Measurements from ENCODE around the gene CPXM2.

The CPXM2 gene

DNA sequence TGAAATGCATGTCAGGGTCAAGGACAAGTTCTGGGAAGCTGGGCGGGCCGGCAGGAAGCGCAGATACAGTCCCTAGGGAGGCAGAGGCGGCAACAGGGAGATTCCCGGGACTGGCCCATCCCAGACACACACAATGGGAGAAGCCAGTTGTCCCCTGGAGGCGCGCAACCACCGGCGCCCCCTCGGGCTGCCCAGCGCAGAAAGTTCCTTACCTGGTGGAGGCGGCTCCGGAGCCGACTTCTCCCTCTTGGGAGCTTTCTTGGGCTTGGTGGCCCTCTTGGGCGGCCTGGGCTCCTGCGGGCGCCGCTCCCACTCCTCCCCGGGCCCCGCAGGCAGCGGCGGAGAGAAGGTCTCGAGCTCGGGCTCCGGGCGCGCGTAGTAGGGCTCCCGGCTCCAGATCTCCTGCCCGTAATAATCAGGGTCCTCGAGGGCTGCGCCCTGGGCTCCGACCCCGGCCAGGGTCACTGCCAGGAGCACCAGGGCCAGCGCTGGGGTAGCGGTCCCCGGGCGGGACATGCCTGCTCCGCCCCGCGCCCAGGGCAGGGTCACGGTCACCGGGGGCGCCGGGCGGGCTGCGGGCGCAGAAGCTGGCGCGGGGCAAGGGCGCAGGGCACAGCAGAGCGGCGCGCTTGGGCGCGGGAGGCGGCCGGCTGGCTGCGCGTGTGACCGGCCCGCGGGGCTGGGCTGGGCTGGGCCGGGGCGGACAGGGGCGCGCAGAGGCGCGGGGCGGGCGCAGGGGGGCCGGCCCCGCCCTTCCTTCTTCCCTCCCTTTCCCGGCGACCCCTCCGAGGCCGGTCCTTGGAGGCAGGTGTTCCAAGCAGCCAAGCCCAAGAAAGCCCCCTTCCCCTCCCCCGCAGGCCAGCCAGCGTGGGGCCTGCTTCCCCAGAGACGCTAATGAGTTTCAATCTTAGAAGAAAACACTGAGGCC lies at the start of gene CPXM2:
Gene CPXM2, minus strand, starts transcription at position 664 of the 928 bp plus-strand sequence. Its CDS starts 148 bp downstream, at position 516.
- no peak for DNase-seq (ENCODE audit: low spot score)

DNA sequence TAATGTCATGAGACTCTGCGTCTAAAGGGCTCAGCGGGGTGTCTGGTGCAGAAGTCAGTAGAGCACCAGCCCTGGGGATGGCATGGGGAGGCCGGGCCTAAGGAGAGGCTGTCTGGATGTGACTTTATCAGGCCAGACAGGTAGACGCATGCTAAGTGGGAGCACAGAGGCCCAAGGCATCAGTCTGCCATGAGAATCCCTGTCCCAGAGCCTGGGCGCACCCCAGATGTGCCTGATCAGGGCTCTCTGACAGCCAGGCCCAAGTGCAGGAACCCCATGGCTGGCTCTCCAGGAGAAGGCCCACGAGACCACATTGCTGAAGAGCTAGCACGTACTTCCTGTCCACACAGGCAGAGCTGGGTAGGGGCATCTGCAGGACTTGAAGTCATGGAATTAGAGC lies 48.0 kb upstream of the CPXM2 start:
- DNase-seq (ENCODE audit: low spot score), result no peak

DNA sequence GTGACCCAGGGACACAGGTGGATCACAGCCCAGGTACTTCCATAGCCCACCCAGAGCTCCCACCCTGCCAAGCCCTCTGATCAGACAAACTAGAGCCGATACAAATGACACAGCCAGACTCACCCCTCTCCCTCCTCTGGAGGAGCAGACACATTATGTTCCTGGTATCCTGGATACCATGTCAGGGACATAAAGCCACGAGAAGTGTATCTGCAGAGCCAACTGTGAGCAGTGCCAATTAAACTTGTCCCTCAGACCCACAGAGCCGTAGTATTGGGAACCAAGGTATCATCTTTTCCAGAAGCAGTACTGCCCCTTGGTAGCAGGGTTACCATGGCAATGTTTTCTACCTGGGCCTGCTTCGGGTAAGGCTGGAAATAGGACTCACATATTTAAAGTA lies 47.3 kb upstream of the CPXM2 start:
- DNase-seq (ENCODE audit: low spot score), result no peak

DNA sequence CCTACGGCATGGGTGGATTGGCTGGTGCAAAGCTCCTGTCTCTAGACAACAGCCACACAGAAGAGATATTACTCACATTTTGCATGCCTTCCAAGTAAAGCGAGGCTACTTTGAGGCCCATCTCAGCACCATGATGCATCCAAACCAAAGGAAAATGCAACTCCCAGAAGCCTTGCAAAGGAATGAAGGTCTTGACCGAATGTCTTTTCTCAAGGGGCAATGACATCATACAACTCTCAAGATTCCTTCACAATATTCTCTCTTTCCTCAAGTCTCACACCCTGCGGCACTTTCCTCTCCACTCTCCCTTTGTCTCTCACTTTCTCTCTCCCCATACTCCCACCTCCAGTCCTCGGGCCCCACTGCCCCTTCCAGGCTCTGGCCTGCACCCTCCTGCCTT lies 44.8 kb upstream of the CPXM2 start:
- DNase-seq (ENCODE audit: low spot score), result no peak

DNA sequence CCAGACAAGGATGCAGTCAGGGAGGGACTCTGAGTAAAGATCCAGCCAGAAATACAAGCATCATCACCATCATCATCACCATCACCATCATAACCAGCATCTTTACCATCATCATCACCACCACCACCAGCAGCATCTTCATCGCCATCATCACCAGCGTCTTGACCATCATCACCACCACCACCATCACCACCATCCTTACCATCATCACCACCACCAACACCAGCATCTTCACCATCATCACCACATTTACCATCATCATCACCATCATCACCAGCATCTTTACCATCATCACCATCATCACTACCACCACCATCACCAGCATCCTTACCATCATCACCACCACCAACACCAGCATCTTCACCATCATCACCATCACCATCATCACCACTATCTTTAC lies 44.1 kb upstream of the CPXM2 start:
- DNase-seq (ENCODE audit: low spot score), result no peak

DNA sequence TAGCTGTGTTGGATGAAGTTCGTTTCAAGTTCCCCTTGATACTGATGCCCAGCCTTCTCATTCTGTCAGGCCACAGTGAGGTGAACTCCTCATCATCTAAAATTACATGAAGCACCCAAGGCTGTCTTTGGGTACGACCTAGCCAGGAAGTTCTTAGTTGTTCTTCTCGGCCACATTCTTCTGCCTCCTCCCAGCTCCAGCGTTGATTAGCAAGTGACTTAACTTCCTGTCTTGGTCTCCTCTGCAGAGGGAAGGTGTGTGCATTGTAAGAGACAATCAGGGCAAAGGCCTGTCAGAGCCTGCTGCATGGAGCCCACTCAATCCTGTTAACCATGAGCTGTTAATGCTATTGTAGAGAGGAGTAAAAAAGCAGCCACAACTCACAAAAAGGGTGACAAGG lies 43.2 kb upstream of the CPXM2 start:
- no peak for DNase-seq (ENCODE audit: low spot score)

DNA sequence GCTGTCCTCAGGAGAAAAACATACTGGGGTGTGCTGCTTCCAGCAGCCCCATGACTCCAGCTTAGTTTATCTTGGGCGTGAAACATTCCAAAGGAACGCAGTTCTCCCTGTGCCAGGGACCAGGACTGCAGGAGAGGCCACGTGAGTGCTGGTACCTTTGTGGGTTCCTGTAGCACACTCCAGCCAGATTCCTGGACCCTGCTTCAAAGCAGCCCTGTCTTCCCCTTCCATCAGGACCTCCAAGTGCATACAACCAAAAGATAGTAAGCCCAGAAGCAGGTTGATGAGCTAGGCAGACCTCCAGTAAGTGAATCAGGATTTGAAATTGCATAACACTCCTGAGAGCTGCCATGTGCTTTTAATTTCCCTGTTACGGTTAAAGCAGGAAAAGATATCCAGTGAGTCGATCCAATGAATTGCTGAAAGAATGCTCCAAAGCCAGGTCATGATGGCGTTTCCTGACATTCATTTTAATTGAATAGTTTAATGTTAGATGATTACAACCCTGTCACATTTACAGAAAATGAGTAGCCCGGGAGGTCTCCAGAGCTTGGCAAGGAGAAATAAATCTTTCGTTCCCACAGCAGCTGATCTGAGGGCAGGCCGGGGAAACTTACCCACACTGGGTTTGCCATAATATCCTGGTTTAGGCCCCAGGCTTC lies 38.9 kb upstream of the CPXM2 start:
- no peak for DNase-seq (ENCODE audit: low spot score)

DNA sequence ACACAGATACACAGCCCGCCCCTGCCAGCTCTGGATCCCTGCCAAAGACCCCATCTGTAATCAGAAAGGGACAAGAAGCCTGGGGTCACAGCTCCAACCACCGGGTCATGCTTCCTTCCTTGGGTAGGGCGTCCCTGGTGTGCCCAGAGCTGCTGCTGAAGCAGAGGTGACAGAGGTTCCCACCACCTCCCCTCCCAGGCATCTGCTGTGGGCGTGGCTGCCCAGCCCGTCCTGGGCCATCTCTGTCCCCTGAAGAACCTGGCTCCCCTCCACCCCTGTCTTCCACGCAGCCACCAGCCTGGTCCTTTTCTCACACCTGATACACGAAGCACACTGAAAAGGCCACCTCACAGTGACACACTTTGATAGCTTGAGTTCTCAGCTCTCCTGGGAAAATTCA lies 38.2 kb upstream of the CPXM2 start:
- DNase-seq (ENCODE audit: low spot score), result no peak

DNA sequence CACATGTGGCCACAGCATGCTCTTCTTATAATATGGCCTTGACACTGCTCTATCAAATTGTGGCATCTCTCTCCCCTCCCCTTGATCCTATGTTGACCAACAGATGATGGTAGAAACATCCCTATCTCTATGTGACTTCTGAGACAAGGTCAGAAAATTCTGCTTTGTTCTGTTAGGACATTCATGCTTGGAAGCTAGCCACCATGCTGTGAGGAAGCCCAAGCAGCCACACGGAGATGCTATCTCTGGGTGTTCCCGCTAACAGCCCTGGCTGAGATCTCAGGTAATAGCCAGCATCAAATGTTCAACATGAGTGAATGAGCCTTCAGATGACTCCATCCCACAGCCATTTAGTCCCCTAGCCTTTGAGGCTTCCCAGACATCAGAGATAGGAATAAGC lies 36.8 kb upstream of the CPXM2 start:
- DNase-seq (ENCODE audit: low spot score), result no peak

DNA sequence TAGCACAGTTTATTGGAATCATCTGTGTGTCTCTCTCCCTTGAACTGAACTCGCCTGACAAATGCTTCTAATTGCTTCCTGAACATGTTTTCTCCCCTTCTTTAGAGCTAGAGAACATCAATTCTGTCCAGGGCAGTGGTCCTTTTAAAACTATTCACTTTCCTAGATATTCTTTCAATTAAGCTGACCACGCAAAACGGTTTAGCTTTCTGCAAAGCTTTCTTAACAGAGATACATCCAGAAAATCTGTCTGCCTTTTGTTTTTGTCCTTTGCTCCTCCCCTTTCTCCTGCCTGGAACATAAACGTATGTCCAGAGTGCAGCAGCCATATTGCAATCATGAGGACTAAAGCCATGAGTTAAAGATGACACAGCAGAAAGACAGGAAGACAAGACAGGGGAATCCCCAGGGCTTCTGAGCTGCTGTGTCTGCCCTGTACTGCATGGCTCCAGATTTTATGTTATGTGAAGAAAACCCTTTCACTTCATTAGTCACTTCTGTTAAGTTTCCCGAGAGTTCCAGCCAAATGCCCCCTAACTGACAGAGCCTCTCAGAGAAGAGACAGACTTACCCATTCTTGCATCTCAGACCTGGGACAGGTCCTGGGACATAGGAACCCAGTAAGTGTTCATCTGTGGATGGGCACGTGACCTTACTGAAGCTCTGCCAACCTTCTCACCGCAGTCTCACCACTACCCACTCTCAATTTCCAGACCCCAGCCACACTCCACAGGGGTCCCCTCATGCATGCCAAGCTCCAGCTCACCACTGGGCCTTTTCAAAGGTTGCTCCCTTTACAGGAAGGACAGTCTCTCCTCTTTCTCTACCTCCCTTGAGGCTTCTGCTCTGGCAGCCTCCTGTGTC lies 35.0 kb upstream of the CPXM2 start:
- peak; percentile 52 for DNase-seq (ENCODE audit: low spot score)

DNA sequence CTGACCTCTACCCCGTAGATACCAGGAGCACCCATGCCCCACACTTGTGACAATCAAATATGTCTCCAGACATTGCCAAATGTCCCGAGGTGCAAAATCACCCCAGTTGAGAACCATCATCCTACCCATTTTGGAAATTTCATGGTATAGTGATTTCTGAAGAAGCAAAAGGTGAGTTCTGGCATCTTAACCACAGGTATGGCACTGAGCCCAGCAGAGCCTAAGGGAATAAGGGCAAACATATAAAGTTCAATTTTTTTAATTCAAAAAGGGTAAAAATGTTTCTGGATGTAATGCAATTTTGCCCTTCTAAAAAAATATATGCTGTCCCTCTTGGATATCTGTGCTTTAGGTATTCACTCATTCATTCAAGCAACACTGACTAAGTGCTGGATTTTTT lies 30.5 kb upstream of the CPXM2 start:
- no peak for DNase-seq (ENCODE audit: low spot score)

DNA sequence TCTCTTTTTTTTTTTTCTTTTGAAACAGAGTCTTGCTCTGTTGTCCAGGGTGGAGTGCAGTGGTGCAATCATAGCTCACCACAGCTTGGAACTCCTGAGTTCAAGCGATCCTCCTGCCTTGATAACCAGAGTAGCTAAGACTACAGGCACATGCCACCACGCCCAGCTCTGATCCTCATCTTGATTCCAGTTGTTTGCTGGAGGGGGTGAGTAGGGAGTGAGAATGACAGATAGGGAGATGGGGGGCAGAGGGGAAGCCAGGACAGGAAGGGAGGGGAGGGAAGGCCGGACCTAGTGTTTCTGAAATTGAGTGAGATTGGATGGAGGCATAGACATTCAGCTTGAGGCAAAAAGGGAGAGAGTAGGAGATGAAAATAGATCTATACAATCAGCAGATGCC lies 25.2 kb upstream of the CPXM2 start:
- DNase-seq (ENCODE audit: low spot score), result no peak

DNA sequence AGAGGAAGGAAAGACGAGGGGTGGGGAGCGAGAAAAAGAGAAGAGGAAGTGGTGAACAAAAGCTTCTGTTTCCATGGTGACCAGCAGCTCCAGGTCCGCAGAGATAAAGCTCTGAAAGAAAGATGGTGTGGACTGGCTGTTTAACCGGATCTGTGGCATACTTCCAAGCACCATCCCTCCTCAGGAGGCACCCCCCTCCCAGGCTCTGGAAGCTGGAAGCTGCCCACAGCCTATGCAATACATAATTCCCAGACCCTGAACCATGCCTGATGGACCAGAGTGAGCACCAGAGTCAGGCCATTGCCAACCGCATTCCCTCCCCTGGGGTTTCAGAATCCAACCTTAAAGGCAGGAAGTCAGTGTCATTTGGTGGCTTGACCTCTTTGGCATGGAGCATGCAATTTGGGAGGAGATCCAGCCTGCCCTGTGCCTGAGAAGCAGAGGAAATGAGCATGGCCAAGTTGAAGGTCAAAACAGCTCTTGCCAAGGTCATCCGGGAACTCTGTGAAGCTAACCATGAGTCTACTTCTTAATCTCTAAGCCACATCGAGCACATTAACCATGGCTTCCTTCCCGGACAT lies 22.2 kb upstream of the CPXM2 start:
- DNase-seq (ENCODE audit: low spot score), result no peak

DNA sequence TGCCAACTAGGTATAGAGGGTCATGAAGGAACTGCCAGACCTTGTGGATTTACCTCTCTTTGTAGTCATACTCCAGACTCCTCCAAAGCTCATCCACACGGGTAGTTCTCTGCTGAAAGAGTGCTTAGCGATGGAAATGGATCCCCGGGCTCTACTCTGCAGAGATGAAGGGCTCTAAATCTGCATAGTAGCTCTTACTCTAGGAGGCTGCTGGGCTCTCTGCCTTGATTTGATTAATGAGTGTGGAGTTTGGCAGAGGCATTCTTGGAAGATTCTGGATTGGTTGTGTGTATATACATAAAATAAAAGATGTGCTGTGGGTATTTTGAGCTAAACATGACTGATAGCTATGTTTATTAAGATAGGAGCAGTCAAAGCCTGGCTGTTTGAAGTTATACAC lies 21.3 kb upstream of the CPXM2 start:
- DNase-seq (ENCODE audit: low spot score), result no peak

DNA sequence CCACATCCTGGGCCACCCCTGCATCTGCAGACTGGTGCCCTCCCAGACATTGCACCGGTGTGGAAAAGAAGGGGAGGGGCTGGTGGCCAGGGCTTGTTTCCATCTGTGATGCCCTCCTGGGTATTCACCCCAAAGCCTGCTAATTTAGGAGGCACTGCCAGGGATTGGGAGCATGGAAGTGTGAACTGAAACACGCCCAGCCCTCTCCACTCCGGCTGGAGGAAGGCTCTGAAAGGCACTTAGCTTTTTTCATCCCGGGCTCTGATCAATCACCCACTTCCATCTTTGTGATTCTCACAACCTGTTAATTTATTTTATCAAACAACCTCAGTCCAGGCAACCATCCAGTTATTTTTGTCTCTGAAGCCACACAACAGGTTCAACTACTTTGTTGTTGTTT lies 20.9 kb upstream of the CPXM2 start:
- no peak for DNase-seq (ENCODE audit: low spot score)

DNA sequence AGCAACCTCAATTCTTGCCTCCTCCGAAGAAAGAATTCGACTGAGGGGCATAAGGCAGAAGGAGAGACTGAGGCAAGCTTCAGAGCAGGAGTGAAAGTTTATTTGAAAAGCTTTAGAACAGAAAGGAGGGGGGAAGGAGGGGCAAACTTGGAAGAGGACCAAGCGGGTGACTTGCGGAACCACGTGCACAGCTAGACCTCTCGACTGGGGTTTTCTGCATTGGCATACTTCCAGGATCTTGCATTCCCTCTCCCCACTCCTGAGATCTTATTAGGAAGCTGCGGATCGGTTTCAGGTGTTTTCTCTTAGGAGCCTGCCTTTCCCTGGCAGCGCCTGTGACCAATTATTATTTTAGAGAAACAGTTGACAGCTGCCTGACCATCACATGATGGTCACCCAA lies 20.3 kb upstream of the CPXM2 start:
- no peak for DNase-seq (ENCODE audit: low spot score)

DNA sequence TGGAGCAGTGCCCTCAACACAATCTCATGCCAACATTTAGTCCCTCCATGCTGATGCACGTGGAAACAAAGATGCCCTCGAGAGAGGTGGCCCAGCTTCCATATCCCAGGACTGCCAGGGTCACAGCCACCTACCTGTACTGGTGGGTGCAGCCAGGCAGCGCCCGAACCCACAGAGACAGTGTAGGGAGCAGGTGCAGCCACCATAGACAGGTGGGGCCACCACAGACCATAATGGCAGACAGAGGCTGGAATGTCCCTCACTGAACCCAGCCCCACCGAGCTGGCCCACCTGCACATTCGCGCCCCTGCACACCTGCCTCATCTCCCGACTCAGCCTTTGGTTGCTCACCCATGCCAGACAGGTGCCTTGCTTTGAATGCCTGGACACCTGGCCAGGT lies 18.3 kb upstream of the CPXM2 start:
- no peak for DNase-seq (ENCODE audit: low spot score)

DNA sequence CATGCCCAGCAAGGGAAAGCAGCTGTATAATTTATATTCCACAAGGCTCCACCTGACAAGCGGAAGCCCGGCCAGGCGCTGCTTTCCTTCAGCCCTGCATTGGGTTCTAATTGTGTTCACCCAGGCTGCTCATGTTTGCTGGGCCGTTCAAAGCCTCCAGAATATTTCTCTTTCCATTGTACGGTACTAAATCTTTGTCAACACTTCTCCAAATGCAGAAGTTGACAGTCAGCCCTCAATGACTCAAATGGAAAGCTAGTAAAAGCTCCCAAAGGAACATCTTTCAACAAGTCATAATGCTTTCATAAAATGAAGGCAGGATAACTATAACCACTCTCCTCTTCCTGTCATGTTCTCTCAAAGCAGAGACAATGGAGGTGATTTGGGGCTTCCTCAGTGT lies 17.8 kb upstream of the CPXM2 start:
- no peak for DNase-seq (ENCODE audit: low spot score)

DNA sequence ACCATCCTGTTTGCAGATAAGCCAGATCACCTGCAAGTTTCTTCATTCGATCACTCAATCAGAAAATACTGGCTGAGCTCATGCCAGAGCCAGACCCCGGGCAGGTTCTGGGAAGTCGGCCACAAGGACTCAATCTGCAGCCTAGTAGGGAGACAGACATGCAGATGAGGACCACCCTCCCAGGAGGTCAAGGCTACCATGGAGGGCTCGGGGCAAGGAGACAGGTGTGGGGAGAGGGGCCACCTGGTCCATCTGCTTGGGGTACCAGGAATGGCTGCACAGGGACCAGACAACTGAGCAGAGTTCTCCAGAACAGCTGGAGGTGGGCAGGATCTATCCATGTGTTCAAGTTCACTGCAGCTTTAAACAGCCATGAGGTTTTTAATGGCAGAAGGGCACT lies 16.8 kb upstream of the CPXM2 start:
- no peak for DNase-seq (ENCODE audit: low spot score)

DNA sequence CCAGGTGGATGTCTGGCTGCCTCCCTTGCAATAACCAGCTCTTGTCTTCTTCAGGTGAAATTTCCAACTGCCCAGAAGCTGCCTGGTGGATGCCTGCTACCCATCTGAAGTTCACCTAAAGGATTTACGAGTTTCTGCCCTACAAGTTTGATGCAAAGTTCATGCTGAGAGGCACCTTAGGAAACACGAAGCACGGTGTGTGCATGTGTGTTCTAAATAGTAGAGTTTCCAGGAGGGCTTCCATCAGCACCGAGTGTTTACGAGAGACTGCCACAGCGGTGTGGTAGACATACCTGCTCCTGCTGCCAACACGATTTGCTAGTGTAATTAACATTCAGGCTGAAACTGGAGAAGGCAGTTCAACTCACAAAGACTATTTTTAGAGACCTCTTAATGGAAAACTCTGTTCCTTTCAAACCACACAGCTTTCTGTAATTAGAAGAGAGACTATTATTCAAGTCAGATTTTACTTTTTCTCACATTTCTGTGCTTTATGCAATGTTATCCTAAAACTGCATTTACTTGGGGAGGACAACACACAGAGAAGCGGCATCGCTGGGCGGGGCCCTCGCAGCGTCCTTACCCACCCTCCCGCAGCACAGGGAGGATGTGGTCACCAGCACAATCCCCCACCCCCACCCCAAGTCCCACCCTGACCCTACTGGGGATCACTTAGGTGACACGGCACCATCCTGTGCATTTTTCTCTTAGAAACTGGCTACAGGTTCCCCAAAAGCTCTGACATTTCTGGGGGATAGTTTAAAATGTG lies 15.5 kb upstream of the CPXM2 start:
- DNase-seq (ENCODE audit: low spot score), result no peak

DNA sequence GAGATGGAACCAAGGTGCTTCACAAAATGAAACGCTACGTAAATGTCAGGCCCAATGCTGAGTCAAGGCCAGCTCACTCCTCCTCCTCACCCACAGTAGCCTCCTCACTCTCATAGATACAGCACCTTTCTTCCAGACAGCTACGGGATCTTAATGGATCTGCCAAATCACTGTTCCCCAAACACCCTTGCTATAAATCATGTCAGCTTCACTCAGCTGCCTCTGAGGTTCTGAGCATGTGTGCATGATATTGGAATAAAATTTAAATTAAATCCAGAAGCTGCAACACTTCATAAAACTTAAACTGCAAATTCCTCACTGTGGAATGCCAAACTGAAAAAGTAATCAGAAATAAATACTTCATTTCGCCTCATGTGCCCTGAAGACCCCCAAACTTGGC lies 14.7 kb upstream of the CPXM2 start:
- no peak for DNase-seq (ENCODE audit: low spot score)
